ENCODE results near the gene PNPLA1. TPM values are rescaled to one million over a fixed set of nuclear protein-coding genes. Genes with fewer than 3 reads are reported as not detected.

Gene PNPLA1
- total RNA-seq, 2 donors from 2014 or later = 0.86 TPM; not detected in 1

- DNase-seq (ENCODE audit: low spot score) = no peak
- Mint-ChIP-seq H3K4me3 (no peak overlapping the region), H3K27ac (no peak overlapping the region), H3K27me3 (peaks cover 5% of the 10 kb centered on the region in 2 donors), H3K36me3 (no peaks in the 10 kb centered on the region), H3K4me1 (ENCODE audit: low read depth in 2 of 2) (peaks cover 4 to 10% of the 10 kb centered on the region in 2 donors), H3K9me3 (no peaks in the 10 kb centered on the region)
- no peak for ATAC-seq
Measured at GRCh38 chr6:36239774-36240173, 30.1 kb upstream of the PNPLA1 start.

DNA sequence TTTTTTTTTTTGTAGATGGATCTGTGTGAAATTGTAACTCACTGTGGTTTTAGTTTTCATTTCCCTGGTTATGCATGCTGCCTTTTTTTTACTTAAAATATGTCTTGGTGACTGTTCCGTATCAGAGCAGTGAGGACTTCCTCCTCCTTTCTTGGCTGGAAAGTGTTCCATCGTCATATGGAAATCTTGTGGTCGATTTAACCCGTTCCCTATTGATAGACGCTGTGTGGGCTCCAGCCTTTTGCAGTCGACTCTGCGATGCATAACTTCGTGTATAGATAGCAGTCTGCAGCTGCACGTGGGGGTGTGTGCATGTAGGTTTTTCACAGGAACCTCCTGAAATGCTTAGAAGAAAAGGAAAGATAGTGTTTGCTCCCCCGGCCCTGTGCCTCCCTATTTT lies 28.1 kb upstream of the PNPLA1 start:
- ATAC-seq (no peak), DNase-seq (ENCODE audit: low spot score) (no peak)
- Mint-ChIP-seq H3K9me3 (no peaks in the 10 kb centered on the region), H3K4me1 (ENCODE audit: low read depth in 2 of 2) (peaks cover 0 to 10% of the 10 kb centered on the region in 2 donors), H3K36me3 (no peaks in the 10 kb centered on the region), H3K27me3 (peaks cover 5% of the 10 kb centered on the region in 2 donors), H3K27ac (no peak overlapping the region), H3K4me3 (no peak overlapping the region)

- ATAC-seq (no peak), DNase-seq (ENCODE audit: low spot score) (no peak)
- Mint-ChIP-seq H3K27me3 (peaks cover 5% of the 10 kb centered on the region in 2 donors), H3K4me3 (no peak overlapping the region), H3K9me3 (no peaks in the 10 kb centered on the region), H3K4me1 (ENCODE audit: low read depth in 2 of 2) (peaks cover 3 to 10% of the 10 kb centered on the region in 2 donors), H3K36me3 (no peaks in the 10 kb centered on the region), H3K27ac (no peak overlapping the region)
Measured at GRCh38 chr6:36242161-36242560, 27.7 kb upstream of the PNPLA1 start.

DNA sequence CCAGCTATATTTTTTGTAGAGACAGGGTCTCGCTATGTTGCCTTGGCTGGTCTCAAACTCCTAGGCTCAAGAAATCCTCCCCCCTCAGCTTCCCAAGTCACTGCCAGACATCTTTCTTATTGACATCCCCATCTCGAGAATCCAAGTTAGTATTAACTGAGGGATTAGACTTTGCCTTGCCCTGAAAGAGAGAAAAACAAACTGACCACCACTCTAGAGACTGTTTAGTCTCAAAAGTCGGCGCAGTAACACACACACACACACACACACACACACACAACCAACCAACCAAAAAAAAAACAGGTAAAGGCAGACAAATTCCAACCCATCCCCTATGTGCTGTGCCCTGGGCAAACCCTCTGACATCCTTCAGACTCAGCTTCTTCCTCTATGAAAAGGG lies 27.2 kb upstream of the PNPLA1 start:
- ATAC-seq = no peak
- Mint-ChIP-seq H3K4me1 (ENCODE audit: low read depth in 2 of 2) (peaks cover 4 to 10% of the 10 kb centered on the region in 2 donors), H3K27me3 (peaks cover 5% of the 10 kb centered on the region in 2 donors), H3K4me3 (no peak overlapping the region), H3K36me3 (no peaks in the 10 kb centered on the region), H3K9me3 (no peaks in the 10 kb centered on the region), H3K27ac (no peak overlapping the region)
- no peak for DNase-seq (ENCODE audit: low spot score)

- Mint-ChIP-seq H3K9me3 (no peaks in the 10 kb centered on the region), H3K27ac (no peak overlapping the region), H3K27me3 (peaks cover 5% of the 10 kb centered on the region in 2 donors), H3K4me1 (ENCODE audit: low read depth in 2 of 2) (peaks cover 4 to 10% of the 10 kb centered on the region in 2 donors), H3K4me3 (no peak overlapping the region), H3K36me3 (no peaks in the 10 kb centered on the region)
- ATAC-seq (no peak), DNase-seq (ENCODE audit: low spot score) (no peak)
Measured at GRCh38 chr6:36243562-36244212, 26.2 kb upstream of the PNPLA1 start.

GRCh38 chr6:36244641-36245280 lies 25.1 kb upstream of the PNPLA1 start:
- Mint-ChIP-seq H3K27me3 (peaks cover 5% of the 10 kb centered on the region in 2 donors), H3K36me3 (no peaks in the 10 kb centered on the region), H3K4me1 (ENCODE audit: low read depth in 2 of 2) (peaks cover 4 to 10% of the 10 kb centered on the region in 2 donors), H3K4me3 (no peak overlapping the region), H3K9me3 (no peaks in the 10 kb centered on the region), H3K27ac (no peak overlapping the region)
- ATAC-seq (no peak), DNase-seq (ENCODE audit: low spot score) (no peak)

- Mint-ChIP-seq H3K27ac (no peak overlapping the region), H3K9me3 (no peaks in the 10 kb centered on the region), H3K36me3 (no peaks in the 10 kb centered on the region), H3K4me3 (no peak overlapping the region), H3K4me1 (ENCODE audit: low read depth in 2 of 2) (peaks cover 4 to 10% of the 10 kb centered on the region in 2 donors), H3K27me3 (peaks cover 5% of the 10 kb centered on the region in 2 donors)
- no peak for DNase-seq (ENCODE audit: low spot score)
- no peak for ATAC-seq
Measured at GRCh38 chr6:36245572-36246061, 24.2 kb upstream of the PNPLA1 start.

DNA sequence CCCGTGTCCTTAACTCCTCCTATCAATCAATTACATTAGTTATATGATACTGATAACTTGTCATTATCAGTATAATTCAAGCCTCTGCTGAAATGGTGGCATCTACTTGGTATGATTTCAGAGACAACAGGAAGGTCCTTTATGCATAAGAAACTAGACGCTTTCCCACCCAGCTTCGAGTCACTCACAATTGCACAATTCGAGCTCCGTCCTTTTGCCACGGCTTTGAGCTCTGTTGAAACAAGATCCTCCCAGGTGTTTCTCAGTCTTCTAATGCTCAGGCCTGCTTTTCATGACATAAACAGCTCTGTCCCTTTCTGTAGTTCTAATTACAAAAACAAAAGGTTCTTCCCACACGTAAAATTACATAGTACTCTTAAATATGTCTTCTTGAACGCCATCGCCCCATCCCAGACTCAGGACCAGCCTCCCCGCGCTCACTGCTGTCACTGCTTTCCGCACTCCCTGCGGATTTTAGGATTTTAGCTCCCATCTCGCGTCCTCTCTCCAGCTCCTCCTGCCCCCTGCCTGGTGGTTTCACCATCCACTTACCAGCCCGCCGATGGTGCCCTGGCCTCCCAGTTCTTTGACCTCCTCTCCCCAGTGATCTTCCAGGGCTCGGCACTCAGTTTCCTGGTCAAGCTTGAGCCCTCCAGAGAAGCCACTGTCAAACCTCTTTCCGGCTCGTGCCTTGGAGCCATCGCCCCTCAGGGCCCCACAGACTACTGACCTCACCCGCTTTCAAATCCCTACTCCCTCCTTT lies 23.2 kb upstream of the PNPLA1 start:
- Mint-ChIP-seq H3K4me3 (no peak overlapping the region), H3K27me3 (peaks cover 5% of the 10 kb centered on the region in 2 donors), H3K36me3 (no peaks in the 10 kb centered on the region), H3K27ac (no peak overlapping the region), H3K9me3 (no peaks in the 10 kb centered on the region), H3K4me1 (ENCODE audit: low read depth in 2 of 2) (peaks cover 4 to 9% of the 10 kb centered on the region in 2 donors)
- DNase-seq (ENCODE audit: low spot score) (no peak), ATAC-seq (no peak)

DNA sequence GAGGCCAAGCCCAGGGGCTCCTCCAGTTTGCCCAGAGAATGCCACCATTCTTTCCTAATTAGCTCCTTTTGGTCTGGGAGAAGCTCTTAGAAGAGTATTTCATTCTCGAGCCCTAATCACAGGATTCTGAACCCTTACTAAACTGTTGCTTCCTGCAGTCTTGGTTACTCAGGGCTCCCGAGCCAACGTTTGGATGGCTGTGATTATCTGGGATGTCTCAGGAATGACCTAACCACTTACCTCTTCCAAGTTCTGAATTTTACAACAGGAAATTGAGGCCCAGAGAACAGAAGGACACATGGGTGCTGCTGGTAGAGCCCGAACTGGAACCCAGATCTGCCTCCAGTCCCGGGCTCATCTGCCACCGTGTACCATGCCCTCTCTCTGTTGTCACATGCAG lies 22.2 kb upstream of the PNPLA1 start:
- Mint-ChIP-seq H3K4me3 (no peak overlapping the region), H3K27ac (no peak overlapping the region), H3K36me3 (no peaks in the 10 kb centered on the region), H3K9me3 (no peaks in the 10 kb centered on the region), H3K4me1 (ENCODE audit: low read depth in 2 of 2) (peaks cover 0 to 4% of the 10 kb centered on the region in 2 donors), H3K27me3 (peaks cover 5% of the 10 kb centered on the region in 2 donors)
- DNase-seq (ENCODE audit: low spot score) = no peak
- ATAC-seq = no peak

- H3K9me3 Mint-ChIP-seq = no peaks in the 10 kb centered on the region
- peaks cover 0 to 4% of the 10 kb centered on the region in 2 donors for H3K4me1 Mint-ChIP-seq (ENCODE audit: low read depth in 2 of 2)
- no peaks in the 10 kb centered on the region for H3K36me3 Mint-ChIP-seq
- ATAC-seq (no peak), DNase-seq (ENCODE audit: low spot score) (no peak)
- no peak overlapping the region for H3K4me3 Mint-ChIP-seq
- H3K27ac Mint-ChIP-seq = no peak overlapping the region
- H3K27me3 Mint-ChIP-seq = no peaks in the 10 kb centered on the region
Measured at GRCh38 chr6:36248980-36249379, 20.9 kb upstream of the PNPLA1 start.

DNA sequence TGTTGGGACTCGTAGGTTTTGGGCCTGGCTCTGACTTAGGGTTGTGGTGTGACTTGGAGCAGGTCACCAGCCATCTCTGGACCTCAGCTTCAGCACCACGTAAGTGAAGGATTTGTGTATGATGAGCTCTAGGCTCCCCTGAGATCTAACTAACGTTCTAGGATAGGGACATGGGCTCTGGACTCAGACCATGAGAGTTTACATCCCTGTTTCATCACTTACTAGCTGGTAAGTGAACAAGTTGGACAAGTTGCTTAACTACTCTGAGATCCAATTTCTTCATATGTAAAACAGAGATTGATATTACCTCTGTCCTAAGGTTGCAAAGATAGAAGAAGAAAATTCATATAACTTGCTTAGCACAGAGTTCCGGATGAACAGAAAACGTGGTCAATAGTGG lies 20.3 kb upstream of the PNPLA1 start:
- H3K9me3 Mint-ChIP-seq = no peaks in the 10 kb centered on the region
- H3K27me3 Mint-ChIP-seq = no peaks in the 10 kb centered on the region
- no peak overlapping the region for H3K4me3 Mint-ChIP-seq
- H3K36me3 Mint-ChIP-seq = no peaks in the 10 kb centered on the region
- ATAC-seq (no peak), DNase-seq (ENCODE audit: low spot score) (no peak)
- peaks cover 0 to 4% of the 10 kb centered on the region in 2 donors for H3K4me1 Mint-ChIP-seq (ENCODE audit: low read depth in 2 of 2)
- H3K27ac Mint-ChIP-seq = no peak overlapping the region

DNA sequence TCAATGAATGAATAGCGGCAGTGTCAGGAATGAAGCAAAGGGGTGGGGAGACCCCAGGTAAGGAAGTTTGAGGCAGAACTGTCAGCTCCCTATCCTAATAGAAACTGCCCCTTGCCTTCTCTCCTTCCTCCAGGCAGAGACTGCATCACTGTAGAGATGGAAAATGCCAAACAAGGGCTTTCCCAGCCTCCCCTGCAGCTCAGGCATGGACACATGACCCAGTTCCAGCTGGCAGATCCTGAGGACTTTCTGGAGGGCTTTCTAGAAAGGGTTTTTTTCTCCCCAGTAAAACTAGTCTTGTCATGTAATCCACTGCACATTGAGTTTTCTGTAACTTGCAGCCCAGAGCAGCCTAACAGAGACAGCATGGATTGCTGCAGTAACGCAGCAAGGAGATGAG lies 17.9 kb upstream of the PNPLA1 start:
- Mint-ChIP-seq H3K27me3 (no peaks in the 10 kb centered on the region), H3K4me3 (no peak overlapping the region), H3K27ac (no peak overlapping the region), H3K4me1 (ENCODE audit: low read depth in 2 of 2) (peaks cover 0 to 2% of the 10 kb centered on the region in 2 donors), H3K9me3 (no peaks in the 10 kb centered on the region), H3K36me3 (no peaks in the 10 kb centered on the region)
- ATAC-seq (no peak), DNase-seq (ENCODE audit: low spot score) (no peak)

DNA sequence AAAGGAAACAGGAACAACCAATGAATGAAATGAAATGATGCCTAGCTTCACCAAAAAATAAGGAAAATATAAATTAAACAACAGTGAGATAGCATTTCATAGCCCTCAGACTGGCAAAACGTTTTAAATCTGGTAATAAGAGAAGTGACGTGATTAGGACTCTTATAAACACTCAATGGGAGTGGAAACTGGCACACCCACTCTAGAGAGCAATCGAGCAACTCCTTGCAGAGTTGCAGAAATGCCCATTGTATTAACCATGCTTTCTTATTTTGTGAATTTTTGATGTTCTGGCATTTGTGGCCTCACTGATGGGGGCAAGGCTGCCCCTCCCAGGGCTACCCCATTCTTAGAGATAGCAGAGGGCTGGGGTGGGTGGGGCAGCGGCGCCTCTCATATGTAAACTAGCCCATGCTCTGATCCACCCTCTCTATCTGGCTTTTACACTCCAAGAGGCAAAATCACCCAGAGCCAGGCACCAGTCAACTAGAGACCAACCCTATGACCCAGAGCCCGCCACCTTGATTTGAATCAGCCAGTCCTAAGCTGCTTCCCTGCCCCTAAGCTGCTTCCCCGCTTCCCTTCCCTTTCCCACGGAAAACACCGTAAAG lies 6.4 kb upstream of the PNPLA1 start:
- H3K27ac Mint-ChIP-seq = no peak overlapping the region
- ATAC-seq = no peak

More for the DNA sequence above, 6.4 kb upstream of the PNPLA1 start:
- no peak overlapping the region for H3K4me3 Mint-ChIP-seq
- H3K9me3 Mint-ChIP-seq = no peaks in the 10 kb centered on the region
- H3K27me3 Mint-ChIP-seq = peaks cover 10 to 12% of the 10 kb centered on the region in 2 donors
- DNase-seq (ENCODE audit: low spot score) = no peak
- no peaks in the 10 kb centered on the region for H3K4me1 Mint-ChIP-seq (ENCODE audit: low read depth in 2 of 2)
- no peaks in the 10 kb centered on the region for H3K36me3 Mint-ChIP-seq

Measured in natural killer cell treated with Interleukin-12 subunit alpha and Interleukin-12 subunit beta and Interleukin-15 and Interleukin-18, amount 100 ng/mL, for 72 hours (primary cell).